Activated T-helper 1 cell treated with anti-CD3 and anti-CD28 coated beads, Interleukin-12 subunit alpha, Interleukin-12 subunit beta, Interleukin-2, Interleukin-4 antibody, amounts not matched to agents 30 ng/mL and 10 ng/mL and 1 ng/mL, durations not matched to agents 14 hours and 24 hours and 36 hours (primary cell): ENCODE measurements around the gene MFNG. TPM values are rescaled to one million over a fixed set of nuclear protein-coding genes. Genes with fewer than 3 reads are reported as not detected.

Source experiments
- DNase-seq: peaks from one replicate; pipeline ENCODE4 v3.0.0; 2021; ENCODE audit warnings: low spot score
- H3K27ac Mint-ChIP-seq: one replicate; pipeline ENCODE4 v1.8.0; 2021; ENCODE audit warnings: mild to moderate bottlenecking, mixed read lengths
- H3K27me3 Mint-ChIP-seq: one replicate; pipeline ENCODE4 v1.8.0; 2022; ENCODE audit warnings: mild to moderate bottlenecking, moderate library complexity, mixed read lengths; ENCODE audit not compliant: insufficient read depth
- H3K36me3 Mint-ChIP-seq: one replicate; pipeline ENCODE4 v1.8.0; 2021; ENCODE audit warnings: low read depth, mixed read lengths
- H3K4me1 Mint-ChIP-seq: one replicate; pipeline ENCODE4 v1.8.0; 2021; ENCODE audit warnings: low read depth, mixed read lengths
- H3K4me3 Mint-ChIP-seq: one replicate; pipeline ENCODE4 v1.8.0; 2021; ENCODE audit warnings: mild to moderate bottlenecking, moderate library complexity, mixed read lengths
- H3K9me3 Mint-ChIP-seq: one replicate; pipeline ENCODE4 v1.8.0; 2021; ENCODE audit warnings: mixed read lengths
- intact Hi-C: fragments of 100-400 bp; cut with micrococcal nuclease; formaldehyde crosslinking; loops from one replicate; pipeline ENCODE4 v1.15.1; 2024
- total RNA-seq: library from RNA; stranded (reverse); gene quantifications from 2 replicates; pipeline ENCODE4 v1.2.3, GENCODE V29; 2022

MFNG gene
- total RNA-seq, 1 donor from 2014 or later: 213 TPM

- Mint-ChIP-seq H3K36me3 (no peaks in the 10 kb centered on the region), H3K4me1 (peaks cover 16% of the 10 kb centered on the region), H3K4me3 (peak within 1 kb of the TSS; percentile 42), H3K27ac (no peak within 1 kb of the TSS), H3K27me3 (peaks cover 41% of the 10 kb centered on the region), H3K9me3 (peaks cover 5% of the 10 kb centered on the region)
- DNase-seq: no peak
- intact Hi-C loops: loop anchor here (5.0 kb wide), 1 partner anchor 95 kb away; no protein-coding TSS in a partner anchor
Measured at GRCh38 chr22:37427135-37427710, 59.0 kb downstream of the MFNG start, which contains the start of gene ELFN2. TSS of gene ELFN2 (minus strand) at chr22:37427479. CDS start at chr22:37375534, 51,945 bp downstream.

DNA sequence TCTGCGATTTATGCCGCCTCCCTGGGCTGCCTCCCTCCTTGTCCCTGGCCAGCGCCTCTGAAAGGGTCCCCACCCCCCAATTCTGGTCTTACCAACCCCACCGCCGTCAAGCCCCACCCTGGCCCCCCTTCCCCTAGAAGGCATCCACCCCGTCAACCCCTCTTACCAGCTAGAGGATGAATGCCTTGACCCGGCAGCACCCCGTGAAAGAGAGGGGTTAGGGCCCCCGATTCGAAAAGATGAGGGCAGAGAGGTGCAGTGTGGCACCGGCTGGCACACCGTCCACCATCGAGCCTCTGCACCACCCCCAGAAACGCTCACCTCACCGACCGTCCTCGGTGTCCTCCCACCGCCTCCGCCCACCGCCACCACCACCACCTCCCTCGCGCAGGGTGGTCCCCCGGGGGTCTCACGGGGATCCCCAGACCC is 59.5 kb downstream of the MFNG start:
- no peak overlapping the region for H3K4me3 Mint-ChIP-seq
- peaks cover 11% of the 10 kb centered on the region for H3K4me1 Mint-ChIP-seq
- intact Hi-C loops: loop anchor here (5.0 kb wide), 1 partner anchor 94 kb away; no protein-coding TSS in a partner anchor
- DNase-seq: no peak
- H3K9me3 Mint-ChIP-seq: peaks cover under 1% of the 10 kb centered on the region
- H3K36me3 Mint-ChIP-seq: no peaks in the 10 kb centered on the region
- H3K27ac Mint-ChIP-seq: no peak overlapping the region
- H3K27me3 Mint-ChIP-seq: peaks cover 39% of the 10 kb centered on the region

DNA sequence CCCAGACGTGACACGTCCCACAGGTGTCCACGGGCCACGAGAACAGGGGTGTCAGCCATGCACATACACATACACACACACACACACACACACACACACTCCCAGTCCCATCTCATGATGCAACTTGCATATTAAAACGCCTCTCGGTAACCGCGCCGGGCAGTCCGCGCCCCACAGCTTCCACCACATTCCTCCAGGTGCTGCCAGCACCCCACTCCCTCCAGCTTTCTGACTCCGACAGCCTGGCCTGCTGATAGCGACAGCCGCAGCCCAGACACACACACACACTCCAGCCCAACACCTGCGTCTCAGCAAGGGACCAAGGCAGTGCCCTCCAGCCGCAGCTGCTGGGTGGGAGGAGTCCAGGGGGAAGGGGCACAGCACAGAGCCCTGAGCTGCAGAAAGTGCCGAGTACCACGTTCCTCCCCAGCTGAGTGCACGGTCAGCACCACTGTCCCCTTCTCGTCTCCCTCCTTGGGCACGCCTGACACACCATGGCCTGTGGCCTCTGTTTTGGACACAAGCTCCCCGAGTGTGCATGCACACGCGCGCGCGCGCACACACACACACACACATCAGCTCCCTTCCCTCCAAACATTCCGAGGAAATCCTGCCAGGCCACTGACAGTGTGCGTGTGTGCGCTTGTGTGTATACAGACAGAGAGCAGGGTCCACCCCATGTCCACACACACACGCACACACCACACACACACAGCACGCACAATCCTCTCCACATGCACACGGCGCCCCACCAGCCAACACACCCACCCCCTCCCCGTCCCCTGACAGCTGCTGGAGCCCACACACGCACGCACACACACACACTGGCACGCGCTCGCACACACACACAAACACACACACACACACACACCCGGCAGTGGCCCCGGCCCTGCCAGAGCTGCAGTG is 60.1 kb downstream of the MFNG start:
- peaks cover 5% of the 10 kb centered on the region for H3K4me1 Mint-ChIP-seq
- H3K36me3 Mint-ChIP-seq: no peaks in the 10 kb centered on the region
- DNase-seq: no peak
- H3K27ac Mint-ChIP-seq: no peak overlapping the region
- H3K4me3 Mint-ChIP-seq: no peak overlapping the region
- no peaks in the 10 kb centered on the region for H3K9me3 Mint-ChIP-seq
- peaks cover 46% of the 10 kb centered on the region for H3K27me3 Mint-ChIP-seq
- intact Hi-C loops: loop anchor here (5.0 kb wide), 1 partner anchor 94 kb away; no protein-coding TSS in a partner anchor

DNA sequence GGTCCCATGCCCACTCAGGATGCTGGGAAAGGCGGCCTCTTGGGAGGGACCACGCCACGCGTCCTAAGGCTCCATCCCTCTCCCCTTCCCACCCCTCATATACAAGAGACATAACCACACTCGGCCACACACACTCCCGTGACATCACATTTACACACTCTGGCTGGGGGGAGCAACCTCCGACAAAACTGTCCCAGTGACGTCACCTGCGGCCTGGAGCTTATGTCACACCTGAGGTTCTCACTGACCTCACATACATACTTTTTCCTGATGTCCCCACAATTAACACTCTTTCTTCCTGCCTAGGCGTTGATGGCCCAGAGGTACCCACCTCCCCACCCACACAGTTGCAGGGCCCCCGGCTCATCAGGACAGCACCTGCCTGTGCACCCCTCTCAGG is 60.8 kb downstream of the MFNG start:
- Mint-ChIP-seq H3K4me1 (peaks cover 7% of the 10 kb centered on the region), H3K36me3 (no peaks in the 10 kb centered on the region), H3K9me3 (no peaks in the 10 kb centered on the region), H3K4me3 (no peak overlapping the region), H3K27me3 (peaks cover 53% of the 10 kb centered on the region), H3K27ac (no peak overlapping the region)
- DNase-seq: no peak
- intact Hi-C loops: loop anchor here (5.0 kb wide), 1 partner anchor 93 kb away; no protein-coding TSS in a partner anchor

GRCh38 chr22:37423283-37423682 is 62.9 kb downstream of the MFNG start:
- no peaks in the 10 kb centered on the region for H3K36me3 Mint-ChIP-seq
- intact Hi-C loops: no loop called here
- peaks cover 18% of the 10 kb centered on the region for H3K4me1 Mint-ChIP-seq
- no peaks in the 10 kb centered on the region for H3K9me3 Mint-ChIP-seq
- H3K27me3 Mint-ChIP-seq: peaks cover 56% of the 10 kb centered on the region
- no peak overlapping the region for H3K27ac Mint-ChIP-seq
- H3K4me3 Mint-ChIP-seq: no peak overlapping the region
- no peak for DNase-seq

DNA sequence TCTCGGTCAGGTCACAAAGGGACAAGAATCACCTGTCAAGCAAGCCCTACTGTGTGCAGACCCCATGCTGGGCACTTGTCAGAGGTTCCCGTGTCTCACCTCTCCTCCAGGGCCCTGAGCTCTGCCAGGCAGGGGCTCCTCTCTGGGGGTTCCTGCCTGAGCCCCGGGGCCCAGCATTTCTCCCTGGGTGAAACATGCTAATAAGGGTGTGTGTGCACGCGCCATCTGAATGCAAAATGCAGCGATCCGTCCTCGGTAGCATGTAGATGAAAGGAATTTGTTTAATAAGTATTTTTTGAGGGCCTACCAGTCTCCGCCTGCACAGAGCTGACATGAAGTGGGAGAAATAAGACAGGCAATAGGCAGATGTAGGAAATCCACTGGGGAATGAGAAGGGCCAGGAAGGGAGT is 64.7 kb downstream of the MFNG start:
- intact Hi-C loops: no loop called here
- H3K36me3 Mint-ChIP-seq: no peaks in the 10 kb centered on the region
- H3K27ac Mint-ChIP-seq: no peak overlapping the region
- peaks cover 58% of the 10 kb centered on the region for H3K27me3 Mint-ChIP-seq
- peaks cover 26% of the 10 kb centered on the region for H3K4me1 Mint-ChIP-seq
- H3K9me3 Mint-ChIP-seq: no peaks in the 10 kb centered on the region
- no peak overlapping the region for H3K4me3 Mint-ChIP-seq
- no peak for DNase-seq

GRCh38 chr22:37420686-37421467 is 65.3 kb downstream of the MFNG start:
- Mint-ChIP-seq H3K27me3 (peaks cover 57% of the 10 kb centered on the region), H3K4me3 (peak overlapping the region; percentile 62), H3K4me1 (peaks cover 31% of the 10 kb centered on the region), H3K9me3 (no peaks in the 10 kb centered on the region), H3K36me3 (no peaks in the 10 kb centered on the region), H3K27ac (no peak overlapping the region)
- DNase-seq: no peak
- intact Hi-C loops: no loop called here

DNA sequence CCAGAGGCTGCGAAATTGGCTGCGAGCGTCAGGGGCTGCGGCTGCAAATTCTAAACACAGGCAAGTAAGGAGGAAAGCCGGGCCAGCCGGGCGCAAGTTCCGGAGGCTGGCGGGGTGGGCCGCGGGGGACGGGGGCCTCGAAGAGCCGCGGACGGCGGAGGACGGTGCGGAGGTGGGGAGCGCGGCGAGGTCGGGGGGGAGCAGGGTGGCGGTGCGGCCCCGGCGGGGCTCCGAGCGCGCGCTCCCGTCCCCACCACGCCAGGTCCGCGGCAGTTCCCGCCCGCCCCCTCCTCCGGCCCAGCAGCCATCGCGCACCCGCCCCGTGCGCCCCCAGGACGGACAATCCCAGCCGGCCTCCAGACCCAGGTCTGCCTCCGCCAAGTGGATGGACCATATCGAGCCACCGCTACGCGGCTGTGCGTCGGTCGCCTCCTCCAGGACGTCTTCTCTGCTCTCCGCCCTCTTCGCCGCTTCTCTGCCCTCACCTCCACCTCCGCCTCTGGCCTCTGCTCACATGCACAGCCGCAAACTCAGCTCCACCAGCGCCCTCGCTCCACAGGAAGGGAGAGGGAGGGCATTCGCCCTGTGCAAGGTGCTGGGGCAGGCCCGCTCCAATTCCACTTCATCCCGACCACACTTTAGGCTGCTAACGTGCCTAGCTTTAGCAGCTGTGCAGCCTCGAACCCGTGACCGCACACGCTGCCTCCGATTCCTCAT is 66.1 kb downstream of the MFNG start:
- Mint-ChIP-seq H3K36me3 (no peaks in the 10 kb centered on the region), H3K27me3 (peaks cover 53% of the 10 kb centered on the region), H3K4me3 (peak overlapping the region; percentile 62), H3K4me1 (peaks cover 31% of the 10 kb centered on the region), H3K27ac (no peak overlapping the region), H3K9me3 (no peaks in the 10 kb centered on the region)
- DNase-seq: peak; percentile 22
- intact Hi-C loops: no loop called here

DNA sequence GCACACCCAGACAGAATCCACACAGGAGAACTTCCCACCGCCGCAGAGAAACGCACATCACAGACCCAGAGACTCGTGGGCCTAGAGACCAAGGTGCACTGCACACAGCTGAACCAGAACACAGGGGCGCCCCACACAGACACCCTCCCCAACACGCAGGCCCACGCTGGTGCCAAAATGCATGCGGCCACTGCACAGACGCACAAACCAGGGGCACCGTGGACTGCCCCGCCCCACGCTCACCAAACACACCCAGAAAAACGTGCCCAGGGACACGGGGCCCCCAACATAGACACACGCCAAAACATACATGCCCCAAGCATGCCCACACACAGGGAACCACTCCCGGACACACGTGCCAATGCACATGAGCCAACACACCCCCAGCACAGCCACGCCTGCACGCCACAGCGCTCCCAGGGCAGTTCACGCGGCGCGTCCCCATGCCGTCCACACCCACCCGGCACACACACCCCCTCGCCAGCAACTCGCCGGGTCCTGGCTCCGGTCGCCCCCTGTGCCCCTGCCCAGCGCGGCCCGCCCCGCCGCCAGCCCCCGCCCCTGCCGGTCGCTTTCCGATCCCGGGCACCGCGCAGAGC is 66.7 kb downstream of the MFNG start:
- Mint-ChIP-seq H3K4me1 (peaks cover 31% of the 10 kb centered on the region), H3K27me3 (peaks cover 54% of the 10 kb centered on the region), H3K9me3 (no peaks in the 10 kb centered on the region), H3K27ac (no peak overlapping the region), H3K36me3 (no peaks in the 10 kb centered on the region), H3K4me3 (peak overlapping the region; percentile 35)
- DNase-seq: no peak
- intact Hi-C loops: no loop called here

Other genes with a start within 250 kb of the MFNG start
- 592 and 614 TPM in 2 replicates for gene RAC2, start 242.1 kb downstream of the MFNG start, total RNA-seq
- gene CYTH4, start 203.9 kb downstream of the MFNG start, total RNA-seq: 49.5 and 57.1 TPM in 2 replicates
- gene ELFN2, start 58.9 kb downstream of the MFNG start, total RNA-seq: 0.05 and 0.08 TPM in 2 replicates
- not detected in 2 replicates for gene CARD10, start 33.0 kb upstream of the MFNG start, total RNA-seq
- 1.1 and 1.5 TPM in 2 replicates for gene CDC42EP1, start 74.1 kb upstream of the MFNG start, total RNA-seq
- gene LGALS2, start 93.7 kb upstream of the MFNG start, total RNA-seq: not detected in 2 replicates
- gene GGA1, start 122.5 kb upstream of the MFNG start, total RNA-seq: 70.8 and 78.9 TPM in 2 replicates
- gene SH3BP1, start 153.3 kb upstream of the MFNG start, total RNA-seq: 110 and 116 TPM in 2 replicates
- gene PDXP, start 172.3 kb upstream of the MFNG start, total RNA-seq: 47.0 and 50.4 TPM in 2 replicates
- 245 and 254 TPM in 2 replicates for gene LGALS1, start 189.3 kb upstream of the MFNG start, total RNA-seq
- 67.8 and 70.0 TPM in 2 replicates for gene NOL12, start 200.0 kb upstream of the MFNG start, total RNA-seq
- 32.7 and 32.9 TPM in 2 replicates for gene TRIOBP, start 210.7 kb upstream of the MFNG start, total RNA-seq